Suppressor macrophage treated with lipopolysaccharide for 1 hour (primary cell): Measurements from ENCODE around the gene QSOX1.

ENCODE experiments used
- DNase-seq, 3 donors: peaks; one replicate each; pipeline ENCODE4 v3.0.0-alpha.2; 2020 to 2022

QSOX1 gene

GRCh38 chr1:180236698-180237509, 82.2 kb downstream of the QSOX1 start:
- no peak for DNase-seq

GRCh38 chr1:180237869-180238476, 83.3 kb downstream of the QSOX1 start:
- DNase-seq: no peak

GRCh38 chr1:180238675-180239074, 84.0 kb downstream of the QSOX1 start:
- no peak for DNase-seq

GRCh38 chr1:180239145-180240096, 84.8 kb downstream of the QSOX1 start:
- no peak for DNase-seq

GRCh38 chr1:180241716-180242544, 87.3 kb downstream of the QSOX1 start:
- peak in 2 of 3 donors; percentile 33 to 45 for DNase-seq

- DNase-seq: no peak
Observed at GRCh38 chr1:180243517-180244221, 89.0 kb downstream of the QSOX1 start.

- DNase-seq: no peak
Observed at GRCh38 chr1:180244840-180245239, 90.2 kb downstream of the QSOX1 start.

GRCh38 chr1:180246579-180246978, 91.9 kb downstream of the QSOX1 start:
- no peak for DNase-seq

GRCh38 chr1:180247061-180247460, 92.4 kb downstream of the QSOX1 start:
- peak in 1 of 3 donors; percentile 28 for DNase-seq

GRCh38 chr1:180247580-180247979, 92.9 kb downstream of the QSOX1 start:
- DNase-seq: no peak

- DNase-seq: no peak
Observed at GRCh38 chr1:180248176-180248575, 93.5 kb downstream of the QSOX1 start.

- DNase-seq: peak in 1 of 3 donors; percentile 56
Observed at GRCh38 chr1:180248731-180249681, 94.3 kb downstream of the QSOX1 start.

GRCh38 chr1:180249725-180250498, 95.2 kb downstream of the QSOX1 start:
- no peak for DNase-seq

GRCh38 chr1:180250499-180250770, 95.8 kb downstream of the QSOX1 start:
- no peak for DNase-seq

- no peak for DNase-seq
Observed at GRCh38 chr1:180250883-180251509, 96.3 kb downstream of the QSOX1 start.

GRCh38 chr1:180251526-180252305, 97.0 kb downstream of the QSOX1 start:
- DNase-seq: no peak

GRCh38 chr1:180252638-180253536, 98.2 kb downstream of the QSOX1 start:
- peak; percentile 91 to 96 (median 93) for DNase-seq
